GM06990 (cell line): ENCODE measurements around the gene ZNF354C.

Experiments used
- DNase-seq: peaks from one replicate; pipeline ENCODE4 v3.0.0-alpha.2; 2011; ENCODE audit not compliant: insufficient read length; ENCODE audit errors: extremely low read depth
- H3K27me3 ChIP-seq: replicated peaks from 2 replicates; pipeline ENCODE4 v1.6.0; 2011; ENCODE audit warnings: low read length; ENCODE audit not compliant: control insufficient read depth, insufficient read depth
- H3K36me3 ChIP-seq: 2 replicates; pipeline ENCODE4 v1.5.1; 2011; ENCODE audit warnings: low read length; ENCODE audit not compliant: control insufficient read depth, insufficient read depth
- H3K4me3 ChIP-seq: replicated peaks from 2 replicates; pipeline ENCODE4 v1.5.1; 2011; ENCODE audit warnings: low read depth, mild to moderate bottlenecking, control low read depth, low read length
- CTCF ChIP-seq: IDR thresholded peaks from 2 replicates; pipeline ENCODE4 v1.5.1; 2011; ENCODE audit warnings: low read length, control low read depth, mild to moderate bottlenecking, inconsistent platforms; ENCODE audit not compliant: insufficient read depth, poor library complexity, severe bottlenecking

ZNF354C gene

GRCh38 chr5:179131321-179131835 is 71.2 kb downstream of the ZNF354C start:
- no peak overlapping the region for H3K4me3 ChIP-seq
- no peak for DNase-seq
- TF ChIP-seq CTCF = no peak
- H3K27me3 ChIP-seq = no peaks in the 10 kb centered on the region
- no peaks in the 10 kb centered on the region for H3K36me3 ChIP-seq

- Histone ChIP-seq H3K36me3 (no peaks in the 10 kb centered on the region), H3K4me3 (no peak overlapping the region), H3K27me3 (no peaks in the 10 kb centered on the region)
- no peak for TF ChIP-seq CTCF
- no peak for DNase-seq
Observed at GRCh38 chr5:179131886-179132585, 71.9 kb downstream of the ZNF354C start.

- Histone ChIP-seq H3K36me3 (no peaks in the 10 kb centered on the region), H3K4me3 (no peak overlapping the region), H3K27me3 (no peaks in the 10 kb centered on the region)
- TF ChIP-seq CTCF = no peak
- no peak for DNase-seq
Observed at GRCh38 chr5:179132586-179133355, 72.6 kb downstream of the ZNF354C start.
